HG03575 (cell line): ENCODE measurements around the gene XPO1.
"Not testable (repeated sequence)": the region's sequence is repeated elsewhere in the genome, so short reads cannot be mapped to it uniquely, and the experiment has no call there.

Experiments
- ATAC-seq: cut with Tn5 transposase; IDR thresholded peaks from one replicate; pipeline ENCODE4 v1.9.1; 2021; ENCODE audit not compliant: unreplicated experiment, insufficient number of reproducible peaks, low FRiP score; ENCODE audit errors: extremely low read depth

The XPO1 gene

GRCh38 chr2:61537277-61537949, 743 bp downstream of the XPO1 start:
- no peak for ATAC-seq

DNA sequence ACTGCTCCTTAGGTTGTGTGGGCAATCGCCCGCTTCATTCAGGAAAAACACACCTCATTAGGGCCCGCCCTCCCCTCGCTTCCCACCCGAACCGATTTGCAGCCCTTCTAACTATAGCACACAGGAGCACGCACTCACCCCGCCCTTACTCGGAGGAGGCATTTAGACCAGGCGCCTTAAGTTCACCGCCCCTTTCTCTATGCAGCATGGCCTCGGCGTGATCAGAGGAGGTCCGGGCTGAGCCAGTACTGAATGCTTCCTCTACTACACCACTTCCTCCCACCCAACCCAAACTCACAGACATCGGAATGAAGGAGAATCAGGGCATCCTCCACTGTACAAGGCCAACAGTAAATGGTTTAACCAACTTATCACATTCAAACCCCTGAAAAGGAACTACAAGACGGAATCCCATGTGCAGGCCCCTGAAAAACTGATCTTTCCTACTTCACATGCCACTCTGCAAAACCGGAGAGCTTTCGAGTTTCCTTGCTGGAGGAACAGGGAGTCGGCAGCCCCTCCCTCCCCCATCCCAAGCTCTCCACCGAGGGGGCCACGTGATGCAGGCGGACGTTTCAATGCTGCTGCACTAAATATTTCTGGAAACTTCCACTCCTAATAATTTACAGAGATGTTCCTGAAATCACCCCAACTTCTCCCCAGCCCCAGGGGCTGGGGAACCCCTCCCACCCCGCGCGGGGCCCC, 1.4 kb downstream of the XPO1 start:
- ATAC-seq: peak; percentile 38

DNA sequence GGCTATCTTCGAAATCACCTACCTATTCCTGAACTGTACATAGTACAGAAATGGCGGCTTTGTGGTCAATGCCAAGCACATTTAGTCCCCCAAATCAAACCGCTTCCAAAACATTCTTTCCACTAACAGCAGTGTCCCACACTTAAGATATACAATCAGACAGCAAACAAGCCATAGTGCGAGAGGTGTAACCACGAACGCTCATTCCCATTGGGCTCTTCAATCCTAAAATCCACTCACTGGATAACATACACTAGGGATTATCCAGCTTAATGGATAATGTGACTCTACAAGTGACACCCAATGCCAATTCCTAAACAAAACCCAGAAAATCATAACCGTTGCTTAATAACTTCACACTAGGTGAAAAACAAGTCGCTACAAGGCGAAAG, 2.0 kb downstream of the XPO1 start:
- ATAC-seq: no peak

DNA sequence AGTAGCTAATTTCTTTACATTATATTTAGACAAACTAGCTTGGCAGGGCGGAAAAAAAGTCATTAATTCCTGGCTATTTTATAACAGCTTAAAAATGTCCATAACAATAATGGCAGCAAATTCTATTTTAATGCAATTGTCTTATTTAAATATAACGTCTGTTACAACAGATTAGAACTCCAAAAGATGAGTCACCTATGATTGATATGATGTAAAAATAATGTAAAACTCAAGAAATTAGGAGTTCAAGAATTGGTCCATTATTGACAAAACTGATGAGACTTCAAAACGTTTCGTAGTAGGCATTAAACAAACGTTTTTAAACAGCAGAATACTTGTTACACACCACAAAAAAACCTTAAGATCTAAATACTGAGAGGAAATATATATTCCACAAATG, 2.7 kb downstream of the XPO1 start:
- no peak for ATAC-seq

DNA sequence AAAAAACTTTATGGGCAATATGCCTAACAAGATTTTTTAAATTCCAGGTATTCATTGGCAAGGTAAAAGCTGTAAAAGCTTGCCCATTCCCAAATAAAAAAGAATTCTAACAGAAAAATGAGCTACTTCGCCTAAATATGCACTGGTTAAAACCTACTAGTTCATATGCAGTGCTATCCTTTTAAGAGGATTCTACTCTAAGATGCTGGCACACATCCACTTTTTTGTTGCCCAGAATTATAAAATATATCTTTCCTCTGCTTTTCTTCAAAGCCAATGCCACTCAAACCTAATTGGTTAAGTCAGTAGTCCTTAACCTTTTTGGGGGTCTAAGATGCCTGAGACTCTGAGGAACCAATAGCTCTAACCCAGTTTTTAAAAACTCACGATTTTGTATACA, 3.2 kb downstream of the XPO1 start:
- no peak for ATAC-seq

- ATAC-seq: no peak
Measured at GRCh38 chr2:61530749-61531148, 7.4 kb downstream of the XPO1 start.

DNA sequence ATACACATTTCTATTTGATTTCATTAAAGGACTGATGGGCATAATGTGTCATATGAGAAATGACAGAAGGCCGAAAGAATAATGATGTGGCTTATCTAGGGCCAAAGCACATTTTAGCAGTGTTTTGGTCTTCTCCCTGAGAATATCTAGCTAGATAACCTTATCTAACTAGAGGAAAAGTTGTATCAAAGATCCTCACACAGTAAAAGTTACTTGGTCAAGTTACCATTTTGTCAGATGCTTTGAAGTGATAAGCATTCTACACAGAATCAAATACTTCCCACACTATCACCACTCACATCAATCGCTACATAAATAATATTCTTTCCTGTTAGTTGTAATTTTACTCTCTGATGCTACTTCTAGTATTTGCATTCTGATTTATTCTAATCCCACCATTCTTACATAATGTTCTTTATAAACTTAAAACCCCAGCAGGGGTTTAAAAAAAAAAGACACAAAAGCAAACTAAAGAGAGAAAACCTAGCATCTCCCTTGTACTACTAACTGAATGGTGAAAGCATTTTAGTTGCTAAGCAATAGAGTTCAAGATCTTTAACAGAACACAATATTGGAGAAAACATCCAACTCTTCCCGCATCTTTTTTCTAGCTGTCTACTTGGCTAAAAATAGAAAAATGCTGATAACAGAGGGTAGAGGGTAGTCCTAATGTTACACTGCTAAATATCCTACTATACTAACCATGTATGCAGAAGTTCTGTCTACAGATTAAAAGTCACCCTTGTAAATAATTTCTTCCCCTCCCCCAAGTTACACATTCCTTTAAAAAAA, 8.0 kb downstream of the XPO1 start:
- no peak for ATAC-seq

DNA sequence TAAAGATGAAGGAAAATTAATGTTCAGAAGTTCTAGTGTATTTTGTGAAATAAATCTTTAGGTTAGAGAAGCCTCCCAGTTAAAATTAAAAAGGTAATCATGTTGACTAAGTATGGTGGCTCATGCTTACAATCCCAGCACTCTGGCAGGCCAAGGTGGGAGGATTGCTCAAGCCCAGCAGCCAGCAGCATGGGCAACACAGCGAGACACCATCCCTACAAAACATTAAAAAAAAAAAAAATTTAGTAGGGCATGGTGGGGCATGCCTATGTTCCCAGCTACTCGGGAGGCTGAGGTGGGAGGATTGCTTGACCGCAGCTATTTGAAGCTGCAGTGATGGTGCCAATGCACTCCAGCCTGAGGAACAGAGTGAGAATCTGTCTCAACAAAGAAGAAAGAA, 17.9 kb downstream of the XPO1 start:
- no peak for ATAC-seq

- no peak for ATAC-seq
Measured at GRCh38 chr2:61512768-61513398, 25.3 kb downstream of the XPO1 start.

DNA sequence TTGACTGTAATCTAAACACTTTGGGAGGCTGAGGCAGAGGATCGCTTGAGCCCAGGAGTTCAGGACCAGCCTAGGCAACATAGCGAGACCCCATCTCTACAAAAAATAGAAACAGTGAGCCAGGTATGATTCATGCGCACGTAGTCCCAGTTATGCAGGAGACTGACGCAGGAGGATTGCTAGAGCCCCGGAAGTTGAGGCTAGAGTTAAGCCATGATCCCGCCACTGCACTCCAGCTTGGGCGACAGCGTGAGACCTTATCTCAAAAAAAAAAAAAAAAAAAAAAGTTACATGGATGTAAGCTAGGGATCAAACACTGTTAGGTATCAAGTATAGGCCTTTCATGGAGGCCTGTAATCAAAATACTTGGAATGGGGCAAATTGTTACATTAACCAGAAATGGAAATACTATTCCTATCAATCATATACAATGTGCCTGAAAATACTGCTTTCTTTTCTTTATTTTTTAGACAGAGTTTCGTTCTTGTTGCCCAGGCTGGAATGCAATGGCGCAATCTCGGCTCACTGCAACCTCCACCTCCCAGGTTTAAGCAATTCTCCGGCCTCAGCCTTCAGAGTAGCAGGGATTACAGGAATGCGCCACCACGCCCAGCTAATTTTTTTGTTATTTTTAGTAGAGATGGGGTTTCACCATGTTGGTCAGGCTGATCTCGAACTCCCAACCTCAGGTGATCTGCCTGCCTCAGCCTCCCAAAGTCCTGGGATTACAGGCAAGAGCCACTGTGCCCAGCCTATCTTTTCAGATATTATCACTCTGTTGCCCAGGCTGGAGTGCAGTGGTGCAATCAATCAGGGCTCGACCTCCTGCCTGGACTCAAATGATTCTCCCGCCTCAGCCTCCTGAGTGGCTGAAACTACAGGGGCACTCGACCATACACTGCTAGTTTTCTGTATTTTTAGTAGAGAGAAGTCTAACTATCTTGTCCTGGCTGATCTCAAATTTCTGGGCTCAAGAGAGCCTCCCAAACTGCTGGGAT, 27.2 kb downstream of the XPO1 start:
- ATAC-seq: no peak

- ATAC-seq: no peak
Measured at GRCh38 chr2:61504949-61505348, 33.2 kb downstream of the XPO1 start.

DNA sequence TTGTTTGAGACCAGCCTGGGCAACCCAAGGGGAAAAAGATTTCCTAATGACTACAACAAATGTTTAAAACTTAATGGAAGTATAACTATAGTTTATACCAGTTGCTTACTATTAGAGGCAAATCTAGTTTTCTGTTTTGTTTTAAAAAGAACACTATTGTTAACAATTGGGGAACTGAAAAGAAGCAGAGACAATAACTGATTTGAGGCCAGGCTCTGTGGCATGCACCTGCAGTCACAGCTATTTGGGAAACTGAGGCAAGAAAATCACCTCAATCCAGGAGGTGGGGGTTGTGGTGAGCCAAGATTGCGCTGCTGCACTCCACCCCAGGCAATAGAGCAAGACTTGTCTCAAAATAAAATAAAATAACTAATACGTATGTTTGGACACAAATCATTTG, 39.1 kb downstream of the XPO1 start:
- ATAC-seq: no peak

GRCh38 chr2:61493523-61493942, 44.6 kb downstream of the XPO1 start:
- ATAC-seq: no peak

GRCh38 chr2:61492476-61492875, 45.7 kb downstream of the XPO1 start:
- no peak for ATAC-seq

DNA sequence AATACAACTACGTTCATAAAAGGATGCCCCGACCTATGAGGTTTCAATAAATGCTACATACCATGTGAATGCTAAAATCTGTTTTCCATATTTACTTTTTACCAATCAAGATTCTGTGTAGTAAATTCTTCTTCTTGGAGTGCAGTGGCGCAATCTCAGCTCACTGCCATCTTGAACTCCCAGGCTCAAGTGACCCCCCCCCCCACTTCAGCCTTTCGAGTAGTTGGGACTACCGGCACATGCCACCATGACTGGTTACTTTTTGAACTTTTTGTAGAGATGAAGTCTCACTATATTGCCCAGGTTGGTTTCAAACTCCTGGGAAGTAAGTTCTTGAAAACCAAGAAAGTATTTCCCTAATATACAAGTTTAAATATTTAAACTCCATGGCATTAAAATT, 52.9 kb downstream of the XPO1 start:
- ATAC-seq: no peak

DNA sequence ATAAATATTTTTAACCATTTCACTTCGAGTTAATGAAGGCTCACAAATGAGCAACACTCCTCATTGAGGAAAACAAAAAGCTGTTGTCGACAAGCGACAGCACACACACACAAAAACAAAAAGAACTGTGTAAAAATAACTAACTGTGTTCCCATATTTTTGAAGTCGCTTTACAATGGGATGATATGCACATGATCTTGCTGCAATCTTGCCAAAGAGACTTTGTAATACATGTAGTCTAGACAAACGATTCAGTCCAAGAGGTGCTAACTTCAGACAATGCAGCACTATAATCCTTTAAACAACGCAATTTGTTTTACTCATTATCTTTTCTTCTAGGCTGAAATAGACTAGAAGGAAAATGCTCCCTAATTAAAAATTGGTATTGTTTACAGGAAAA, 60.1 kb downstream of the XPO1 start:
- no peak for ATAC-seq

GRCh38 chr2:61476929-61477589, 61.1 kb downstream of the XPO1 start:
- not testable (repeated sequence) for ATAC-seq
